ENCODE data around the gene CDH13.

Gene CDH13

DNA sequence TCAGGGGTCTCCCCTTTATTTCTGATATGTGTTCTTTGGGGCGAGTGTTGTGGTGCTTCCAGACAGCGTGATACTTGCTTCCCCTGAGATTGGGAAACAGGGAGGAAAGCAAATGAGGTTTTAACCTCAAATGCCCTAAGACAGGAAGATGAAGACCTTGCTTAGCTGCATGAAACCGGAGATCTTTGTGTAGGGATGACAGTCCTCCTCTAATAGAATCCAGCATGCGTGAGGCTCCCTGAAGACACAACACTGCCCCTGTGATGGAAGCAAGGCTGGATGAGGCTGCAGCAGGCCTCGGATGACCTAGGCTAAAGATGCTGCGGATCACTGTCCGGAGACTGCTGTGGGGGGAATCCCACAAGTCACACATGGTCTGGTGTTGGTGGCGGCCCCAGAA is 491.0 kb downstream of the CDH13 start:
- DNase-seq (ENCODE audit: low spot score), result no peak

DNA sequence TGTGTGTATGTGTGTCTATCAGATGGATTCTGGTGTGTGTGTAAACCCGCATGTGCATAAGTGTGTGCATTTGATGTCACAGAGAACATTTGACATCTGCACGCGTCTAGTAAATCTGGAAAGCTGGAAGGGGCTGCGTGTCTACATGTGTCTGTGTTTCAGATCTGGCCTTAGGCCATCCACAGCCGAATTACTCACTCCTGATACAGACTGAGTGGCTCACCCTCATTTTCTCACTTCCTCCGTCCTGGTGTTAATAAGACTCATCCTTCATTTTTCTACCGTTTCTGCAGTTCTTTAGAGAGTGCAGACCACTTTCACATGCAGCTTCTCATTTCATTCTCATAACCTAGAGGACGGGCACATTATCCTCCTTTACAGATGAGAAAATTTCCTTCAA is 491.6 kb downstream of the CDH13 start:
- no peak for DNase-seq (ENCODE audit: low spot score)

DNA sequence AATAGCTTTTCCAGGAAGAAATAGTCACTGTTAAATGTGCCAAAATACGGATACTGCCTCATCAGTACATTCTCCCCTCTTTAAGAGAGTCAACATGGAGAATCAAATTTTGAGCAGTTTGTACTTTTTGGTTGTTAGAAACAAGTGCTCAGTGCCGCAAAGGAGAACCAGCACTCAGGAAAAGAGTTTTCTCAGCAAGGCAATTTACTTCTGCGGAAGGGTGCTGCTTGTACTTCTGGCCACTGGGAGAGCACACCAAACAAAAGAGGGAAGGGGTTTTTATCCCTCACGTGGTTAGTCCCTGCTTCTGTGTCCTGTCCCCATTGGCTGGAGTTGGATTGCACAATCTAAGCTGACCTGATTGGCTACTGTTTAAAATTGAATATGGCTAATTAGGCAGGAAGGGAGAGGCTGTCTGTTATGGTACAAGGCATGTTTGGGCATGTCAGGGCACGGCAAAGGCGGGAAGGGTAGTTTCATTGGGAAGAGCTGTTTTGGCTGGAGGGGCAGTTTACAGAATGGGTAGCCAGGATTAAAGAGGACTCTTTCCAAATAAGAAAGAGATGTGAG is 499.3 kb downstream of the CDH13 start:
- DNase-seq (ENCODE audit: low spot score), result no peak

GRCh38 chr16:83128041-83128440 is 501.3 kb downstream of the CDH13 start:
- no peak for DNase-seq (ENCODE audit: low spot score)

DNA sequence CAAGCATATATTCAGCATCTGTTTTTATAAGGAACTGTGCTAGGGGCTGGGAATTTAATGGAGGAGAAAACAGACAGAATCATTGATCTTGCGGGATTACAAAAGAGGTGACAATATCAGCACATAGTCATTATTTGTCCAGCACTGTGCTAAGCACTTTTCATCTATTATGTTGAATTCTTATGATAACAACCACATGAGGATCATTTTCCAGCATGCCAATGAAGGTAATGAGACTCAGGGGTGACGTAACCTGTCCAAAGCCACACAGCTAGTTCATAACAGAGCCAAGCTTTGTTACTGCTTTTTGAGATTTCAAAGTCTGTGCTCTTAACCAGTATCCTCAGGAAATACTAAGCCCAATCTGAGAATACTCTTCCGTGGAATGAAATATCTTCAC is 503.3 kb downstream of the CDH13 start:
- no peak for DNase-seq (ENCODE audit: low spot score)

DNA sequence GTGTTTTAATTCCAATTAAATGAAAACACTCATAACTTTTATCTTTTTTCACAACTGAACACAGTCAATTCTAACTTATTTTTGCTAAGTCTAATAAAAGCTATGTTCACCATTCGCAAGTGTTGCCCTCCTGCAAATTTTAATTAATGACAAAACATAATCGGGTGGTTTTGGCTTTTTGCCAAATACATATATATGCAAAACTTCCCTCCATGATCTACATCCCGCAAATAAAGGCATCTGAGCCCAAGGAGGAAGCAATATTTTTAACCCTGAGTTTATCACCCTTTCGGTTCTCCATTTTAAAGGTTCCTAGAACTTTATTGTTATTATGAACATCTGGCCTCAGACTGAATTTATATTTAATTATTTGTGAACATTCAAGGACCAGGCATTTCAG is 507.9 kb downstream of the CDH13 start:
- DNase-seq (ENCODE audit: low spot score), result no peak

DNA sequence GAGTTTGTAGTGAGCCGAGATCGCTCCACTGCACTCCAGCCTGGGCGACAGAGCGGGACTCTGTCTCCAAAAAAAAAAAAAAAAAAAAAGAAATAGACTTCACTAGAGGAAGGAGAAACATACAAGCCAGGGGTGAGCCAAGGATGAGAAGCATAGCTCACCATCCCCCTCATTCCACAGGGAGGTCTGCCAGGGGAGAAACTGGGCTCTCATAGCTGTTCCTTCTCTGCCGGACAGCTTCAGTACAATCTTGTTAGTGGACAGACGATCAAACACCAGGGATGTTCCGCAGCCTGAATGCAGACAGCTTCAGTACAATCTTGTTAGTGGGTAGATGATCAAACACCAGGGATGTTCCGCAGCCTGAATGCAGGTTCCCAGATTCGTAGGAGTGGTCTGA is 509.6 kb downstream of the CDH13 start:
- no peak for DNase-seq (ENCODE audit: low spot score)

DNA sequence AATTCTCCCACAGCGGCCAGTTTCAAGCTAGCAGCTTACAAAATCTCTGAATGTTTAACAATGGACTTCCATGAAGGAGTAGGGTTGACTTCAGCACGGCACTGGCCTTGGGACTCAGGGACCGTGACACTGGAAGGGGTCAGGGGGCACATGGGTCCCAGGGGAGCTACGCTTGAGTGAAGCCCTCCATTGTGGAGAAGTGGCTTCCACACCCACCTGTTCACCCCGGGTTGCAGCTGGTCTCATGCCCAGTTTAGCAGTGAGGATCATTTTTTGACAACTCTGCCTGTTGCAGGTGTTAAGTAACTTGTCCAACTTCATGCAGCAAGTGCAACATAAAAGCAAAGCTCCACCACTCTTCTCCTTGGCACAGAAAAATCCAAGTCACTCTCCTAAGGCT is 510.2 kb downstream of the CDH13 start:
- no peak for DNase-seq (ENCODE audit: low spot score)

DNA sequence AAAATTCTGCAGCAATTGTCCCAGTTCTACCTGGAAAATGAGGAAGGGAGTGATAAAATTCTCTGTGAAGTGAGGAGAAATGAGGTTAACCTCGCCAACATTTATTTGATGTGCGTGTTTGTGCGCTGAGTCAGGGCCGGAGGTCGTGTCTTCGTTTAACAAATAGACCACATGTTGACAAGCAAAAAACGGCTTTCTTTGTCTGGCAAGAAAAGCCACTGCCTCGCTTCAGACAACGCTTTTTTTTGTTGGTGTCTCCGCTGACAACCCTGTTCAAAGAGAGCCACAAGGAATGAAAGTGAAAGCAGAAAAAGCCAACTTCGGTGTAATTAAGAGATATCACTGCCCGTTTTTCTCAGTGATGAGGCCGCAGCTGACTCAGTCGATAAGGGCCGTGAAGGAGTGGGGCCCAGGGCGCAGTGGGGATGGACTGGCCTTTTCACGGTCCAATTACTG is 510.6 kb downstream of the CDH13 start:
- DNase-seq (ENCODE audit: low spot score), result no peak

DNA sequence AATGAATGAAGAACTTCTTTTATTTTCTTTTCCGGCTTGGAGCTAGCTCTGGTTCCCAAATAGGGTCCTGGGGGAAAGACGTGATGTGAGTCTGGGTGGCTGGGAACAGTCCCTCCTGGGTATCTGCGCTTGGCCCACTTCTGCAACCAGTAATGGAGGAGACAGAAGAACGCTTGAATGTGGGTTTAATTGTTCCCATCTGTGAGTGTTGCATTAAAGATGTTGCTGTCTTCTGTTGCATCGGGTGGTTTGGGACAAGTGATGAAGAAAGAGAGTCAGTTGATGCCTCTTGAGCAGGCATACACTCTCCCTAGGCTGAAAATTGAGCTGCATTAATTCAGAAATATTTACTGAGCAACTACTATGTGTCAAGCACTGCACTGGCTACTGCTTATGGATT is 511.1 kb downstream of the CDH13 start:
- DNase-seq (ENCODE audit: low spot score), result no peak

- no peak for DNase-seq (ENCODE audit: low spot score)
Observed at GRCh38 chr16:83138512-83138911, 511.7 kb downstream of the CDH13 start.

- DNase-seq (ENCODE audit: low spot score), result peak; percentile 41
Observed at GRCh38 chr16:83138976-83139690, 512.4 kb downstream of the CDH13 start.

DNA sequence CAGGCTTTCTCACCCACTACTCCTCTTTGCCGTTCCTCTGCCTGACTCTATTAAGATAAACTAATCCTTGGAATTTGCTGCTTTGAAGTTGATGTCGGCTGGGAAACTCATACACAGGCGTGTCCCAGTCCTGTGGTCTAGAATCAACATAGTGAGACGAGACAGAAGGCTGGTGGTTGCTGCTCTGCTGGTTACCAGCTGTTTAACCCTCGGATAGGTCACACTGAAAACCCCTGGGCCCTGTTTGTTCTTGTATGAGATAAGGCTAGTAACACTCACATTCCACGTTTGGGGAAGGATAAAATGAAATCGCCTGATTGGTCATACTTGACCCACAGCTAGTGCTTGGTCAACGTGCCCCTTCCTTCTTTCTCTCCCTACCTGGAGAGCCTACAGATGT is 517.0 kb downstream of the CDH13 start:
- no peak for DNase-seq (ENCODE audit: low spot score)

DNA sequence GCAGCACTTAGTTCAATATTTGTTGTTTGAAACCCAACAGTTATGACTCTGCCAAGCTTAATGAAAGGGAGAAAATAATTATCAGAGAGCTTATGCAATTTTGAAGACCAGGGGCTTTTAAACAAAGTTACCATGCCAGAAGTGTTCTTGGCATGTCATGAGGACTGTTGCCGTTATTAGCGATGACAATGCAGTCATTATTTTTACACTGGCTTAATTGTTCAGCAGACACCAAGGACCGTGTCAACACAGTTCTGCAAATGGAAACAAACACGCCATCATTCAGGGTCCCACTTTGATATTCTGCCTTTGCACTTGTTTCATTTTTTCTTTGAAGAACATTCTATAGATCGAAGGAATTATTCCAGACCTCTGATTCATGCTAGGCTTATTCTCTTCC is 518.5 kb downstream of the CDH13 start:
- peak; percentile 65 for DNase-seq (ENCODE audit: low spot score)

- DNase-seq (ENCODE audit: low spot score), result no peak
Observed at GRCh38 chr16:83147244-83147643, 520.5 kb downstream of the CDH13 start.

DNA sequence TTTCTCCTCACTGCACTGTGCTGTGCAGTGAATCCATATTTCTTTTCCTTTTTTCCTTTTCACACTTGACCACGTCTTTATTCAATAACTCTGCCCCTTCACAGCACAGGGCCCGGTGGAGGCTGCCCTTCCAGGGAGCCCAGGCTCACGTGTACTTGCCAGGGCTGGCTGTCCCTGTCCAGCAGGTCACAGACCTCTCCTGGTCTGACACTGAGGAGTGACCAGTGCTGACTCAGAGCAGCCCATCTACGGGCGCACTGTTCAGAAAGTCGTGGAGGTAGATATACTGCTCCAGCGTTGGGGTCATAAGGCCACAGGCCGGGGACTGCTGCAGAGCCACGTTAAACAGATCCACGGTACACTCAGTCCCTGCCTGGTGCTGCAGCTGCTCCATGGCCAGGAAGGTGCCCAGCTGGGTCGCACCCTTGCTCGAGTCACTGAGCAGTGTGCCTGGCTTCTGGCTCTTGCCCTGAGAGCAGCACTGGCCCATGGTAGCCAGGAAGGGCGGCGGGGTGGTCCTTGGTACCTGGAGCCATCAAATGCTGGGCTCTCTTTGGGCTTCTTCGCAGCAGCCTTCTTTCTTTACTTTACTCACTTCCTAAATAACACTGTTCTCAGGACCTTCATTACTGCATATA is 531.7 kb downstream of the CDH13 start:
- no peak for DNase-seq (ENCODE audit: low spot score)

DNA sequence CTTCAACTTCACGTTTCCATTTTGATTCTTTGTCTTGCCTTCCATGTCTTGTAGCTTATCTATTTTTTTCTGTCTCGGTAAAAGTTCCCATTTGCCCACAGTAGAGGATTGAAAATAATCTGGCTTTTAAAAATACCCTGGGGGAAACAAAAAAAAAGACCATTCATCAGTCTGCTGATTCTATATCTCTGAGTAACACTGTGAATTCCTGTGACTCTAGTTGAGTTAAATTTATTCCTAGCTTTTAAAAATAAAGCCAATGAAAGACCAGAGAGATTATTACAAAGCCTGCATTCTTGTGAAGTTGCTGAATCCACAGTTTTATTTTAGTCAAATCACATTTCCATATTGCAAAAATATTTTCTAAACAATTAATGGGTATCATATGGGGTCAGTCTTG is 532.3 kb downstream of the CDH13 start:
- no peak for DNase-seq (ENCODE audit: low spot score)

- no peak for DNase-seq (ENCODE audit: low spot score)
Observed at GRCh38 chr16:83160287-83161020, 533.7 kb downstream of the CDH13 start.

DNA sequence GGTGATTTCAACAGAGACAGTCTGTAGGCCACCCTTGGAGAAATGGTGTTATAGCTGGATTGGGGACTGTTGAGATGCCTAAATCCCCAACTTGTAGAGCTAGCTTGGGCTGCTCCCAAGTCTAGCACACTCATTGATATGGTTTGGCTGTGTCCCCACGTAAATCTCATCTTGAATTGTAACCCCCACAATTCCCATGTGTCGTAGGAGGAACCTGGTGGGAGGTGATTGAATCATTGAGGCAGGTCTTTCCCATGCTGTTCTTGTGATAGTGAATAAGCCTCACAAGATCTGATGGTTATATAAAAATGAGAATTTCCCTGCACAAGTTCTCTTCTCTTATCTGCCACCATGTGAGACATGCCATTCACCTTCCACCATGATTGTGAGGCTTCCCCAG is 536.0 kb downstream of the CDH13 start:
- DNase-seq (ENCODE audit: low spot score), result peak; percentile 18

- no peak for DNase-seq (ENCODE audit: low spot score)
Observed at GRCh38 chr16:83164816-83165215, 538.0 kb downstream of the CDH13 start.

GRCh38 chr16:83171396-83171795 is 544.6 kb downstream of the CDH13 start:
- no peak for DNase-seq (ENCODE audit: low spot score)

GRCh38 chr16:83174671-83175070 is 547.9 kb downstream of the CDH13 start:
- no peak for DNase-seq (ENCODE audit: low spot score)

DNA sequence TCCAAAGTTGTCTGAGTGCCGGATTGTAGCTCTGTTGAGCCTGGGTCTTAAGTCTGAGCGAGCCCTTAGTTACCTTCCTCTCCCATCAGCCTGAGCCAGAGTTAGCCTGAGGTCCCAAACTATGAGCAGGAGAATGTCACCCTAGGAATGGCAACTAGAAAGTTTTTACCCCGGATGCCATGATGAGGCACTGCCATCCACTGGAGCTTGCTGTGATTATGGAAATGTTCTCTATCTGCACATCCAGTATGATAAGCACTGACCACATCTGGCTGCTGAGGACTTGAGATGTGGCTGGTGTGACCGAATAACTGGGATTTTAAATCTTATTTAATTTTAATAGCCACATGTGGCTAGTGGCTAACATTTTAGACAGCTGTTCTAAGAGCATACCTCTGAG is 550.0 kb downstream of the CDH13 start:
- DNase-seq (ENCODE audit: low spot score), result no peak

All from putamen (tissue), 1 donor.